H9 (cell line): ENCODE measurements around the gene RAD18. TPM values are rescaled to one million over a fixed set of nuclear protein-coding genes. Genes with fewer than 3 reads are reported as not detected.

Experiments
- DNase-seq: peaks from one replicate; pipeline ENCODE4 v3.0.0-alpha.2; 2017
- H2AFZ ChIP-seq: one replicate; pipeline ENCODE4 v1.6.1; 2013; ENCODE audit warnings: mild to moderate bottlenecking, low read length, control low read depth, moderate library complexity
- H2AK5ac ChIP-seq: 2 replicates; pipeline ENCODE4 v1.6.1; 2013; ENCODE audit warnings: low read length, control low read depth, mixed read lengths; ENCODE audit not compliant: insufficient read length
- H2BK120ac ChIP-seq: one replicate; pipeline ENCODE4 v1.6.1; 2013; ENCODE audit warnings: low read depth, mild to moderate bottlenecking, low read length, control low read depth, inconsistent platforms; ENCODE audit not compliant: poor library complexity, severe bottlenecking
- H2BK12ac ChIP-seq: 2 replicates; pipeline ENCODE4 v1.6.1; 2013; ENCODE audit warnings: low read length, control low read depth, mixed read lengths, low read depth; ENCODE audit not compliant: insufficient read length
- H2BK15ac ChIP-seq: 2 replicates; pipeline ENCODE4 v1.6.1; 2013; ENCODE audit warnings: low read depth, low read length, control low read depth
- H2BK20ac ChIP-seq: one replicate; pipeline ENCODE4 v1.6.1; 2013; ENCODE audit warnings: low read depth, mild to moderate bottlenecking, low read length, control low read depth, inconsistent platforms; ENCODE audit not compliant: poor library complexity, severe bottlenecking
- H2BK5ac ChIP-seq: 2 replicates; pipeline ENCODE4 v1.6.1; 2013; ENCODE audit warnings: low read length, control low read depth, mixed read lengths; ENCODE audit not compliant: insufficient read length
- H3K14ac ChIP-seq: 2 replicates; pipeline ENCODE4 v1.6.1; 2013; ENCODE audit warnings: low read length, control low read depth; ENCODE audit not compliant: insufficient read depth
- H3K18ac ChIP-seq: 2 replicates; pipeline ENCODE4 v1.6.1; 2013; ENCODE audit warnings: low read depth, mild to moderate bottlenecking, mixed read lengths, low read length, control low read depth; ENCODE audit not compliant: insufficient read length
- H3K23ac ChIP-seq: 2 replicates; pipeline ENCODE4 v1.6.1; 2013; ENCODE audit warnings: low read length, control low read depth, mixed read lengths, low read depth; ENCODE audit not compliant: insufficient read length
- H3K23me2 ChIP-seq: 2 replicates; pipeline ENCODE4 v1.6.1; 2013; ENCODE audit warnings: low read depth, mild to moderate bottlenecking, mixed read lengths, low read length, control low read depth; ENCODE audit not compliant: insufficient read length, poor library complexity, severe bottlenecking
- H3K27ac ChIP-seq: 2 replicates; pipeline ENCODE4 v1.5.1; 2013; ENCODE audit warnings: low read length, control low read depth, mixed read lengths, low read depth; ENCODE audit not compliant: insufficient read length
- H3K27me3 ChIP-seq: 2 replicates; pipeline ENCODE4 v1.6.1; 2013; ENCODE audit warnings: low read length, control low read depth, inconsistent platforms; ENCODE audit not compliant: insufficient read depth
- H3K4ac ChIP-seq: 2 replicates; pipeline ENCODE4 v1.6.1; 2013; ENCODE audit warnings: low read depth, mild to moderate bottlenecking, control low read depth, inconsistent platforms, low read length, moderate library complexity
- H3K4me1 ChIP-seq: 2 replicates; pipeline ENCODE4 v1.6.1; 2013; ENCODE audit warnings: low read length, control low read depth, inconsistent platforms; ENCODE audit not compliant: insufficient read depth
- H3K4me2 ChIP-seq: 2 replicates; pipeline ENCODE4 v1.6.1; 2013; ENCODE audit warnings: low read length, control low read depth, mixed read lengths; ENCODE audit not compliant: insufficient read length, insufficient read depth
- H3K56ac ChIP-seq: 2 replicates; pipeline ENCODE4 v1.6.1; 2013; ENCODE audit warnings: low read depth, mild to moderate bottlenecking, mixed read lengths, low read length, control low read depth; ENCODE audit not compliant: insufficient read length
- H3K79me1 ChIP-seq: 2 replicates; pipeline ENCODE4 v1.6.1; 2013; ENCODE audit warnings: low read depth, mild to moderate bottlenecking, moderate library complexity, low read length, control low read depth, inconsistent platforms; ENCODE audit not compliant: insufficient read depth, poor library complexity, severe bottlenecking
- H3K79me2 ChIP-seq: 2 replicates; pipeline ENCODE4 v1.6.1; 2013; ENCODE audit warnings: low read length, control low read depth, inconsistent platforms; ENCODE audit not compliant: insufficient read depth
- H3K9ac ChIP-seq: 2 replicates; pipeline ENCODE4 v1.6.1; 2013; ENCODE audit warnings: low read length, control low read depth, mixed read lengths; ENCODE audit not compliant: insufficient read length; ENCODE audit errors: extremely low read depth
- H3K9me3 ChIP-seq: one replicate; pipeline ENCODE4 v1.6.1; 2013; ENCODE audit warnings: low read depth, low read length, inconsistent platforms; ENCODE audit not compliant: control insufficient read depth
- H3T11ph ChIP-seq: one replicate; pipeline ENCODE4 v1.6.1; 2013; ENCODE audit warnings: mild to moderate bottlenecking, low read length, control low read depth, inconsistent platforms
- H4K20me1 ChIP-seq: one replicate; pipeline ENCODE4 v1.6.1; 2013; ENCODE audit not compliant: control insufficient read depth, insufficient read length, insufficient read depth
- H4K5ac ChIP-seq: 2 replicates; pipeline ENCODE4 v1.6.1; 2013; ENCODE audit warnings: low read depth, mild to moderate bottlenecking, mixed read lengths, low read length, control low read depth; ENCODE audit not compliant: insufficient read length
- H4K8ac ChIP-seq: replicated peaks from 2 replicates; pipeline ENCODE4 v1.6.1; 2013; ENCODE audit warnings: low read length, control low read depth, mixed read lengths, low read depth; ENCODE audit not compliant: insufficient read length
- H4K91ac ChIP-seq: 2 replicates; pipeline ENCODE4 v1.6.1; 2013; ENCODE audit warnings: low read depth, mild to moderate bottlenecking, moderate library complexity, mixed read lengths, low read length, control low read depth; ENCODE audit not compliant: insufficient read length
- H3K27ac Mint-ChIP-seq, 3 experiments: 2 replicates in 2 of 3; 3 replicates in 1 of 3; pipeline ENCODE4 v1.8.0; 2020 to 2021; ENCODE audit warnings: mixed read lengths in 3 of 3, mild to moderate bottlenecking in 1 of 3, moderate library complexity in 1 of 3
- H3K27me3 Mint-ChIP-seq: 2 replicates; pipeline ENCODE4 v1.8.0; 2021; ENCODE audit warnings: low read depth, mild to moderate bottlenecking, moderate library complexity, mixed read lengths
- H3K36me3 Mint-ChIP-seq, 3 experiments: 2 replicates in 2 of 3; 3 replicates in 1 of 3; pipeline ENCODE4 v1.8.0; 2020 to 2021; ENCODE audit warnings: low read depth in 3 of 3, mixed read lengths in 3 of 3; ENCODE audit not compliant: insufficient read depth in 1 of 3
- H3K4me1 Mint-ChIP-seq, 2 experiments: 2 replicates each; pipeline ENCODE4 v1.8.0; 2020; ENCODE audit warnings: mixed read lengths in 2 of 2
- H3K4me3 Mint-ChIP-seq, 2 experiments: 2 replicates in 1 of 2; 3 replicates in 1 of 2; pipeline ENCODE4 v1.8.0; 2020 to 2021; ENCODE audit warnings: mild to moderate bottlenecking in 2 of 2, mixed read lengths in 2 of 2, moderate library complexity in 1 of 2
- H3K9me3 Mint-ChIP-seq, 2 experiments: 2 replicates in 1 of 2; 3 replicates in 1 of 2; pipeline ENCODE4 v1.8.0; 2020; ENCODE audit warnings: mild to moderate bottlenecking in 2 of 2, mixed read lengths in 2 of 2, moderate library complexity in 1 of 2
- WGBS: extraction: QIAGEN DNeasy Blood & Tissue Kit; methylation state at CpG from one replicate; pipeline ENCODE4 v1.1.7; 2013; ENCODE audit warnings: missing lambda C conversion rate, low lambda C conversion rate, mixed read lengths; ENCODE audit not compliant: insufficient read length; ENCODE audit errors: extremely low coverage; 5-methylcytosine and 5-hydroxymethylcytosine counted together
- total RNA-seq: library from RNA; stranded (reverse); gene quantifications from 2 replicates; pipeline ENCODE4 v1.2.1, GENCODE V29; 2021
- TF ChIP-seq, protein P1 (sequence below): fragments of 200-600 bp; sonication (generic); conservative IDR thresholded peaks from 3 replicates; pipeline ENCODE4 v1.8.0; 2021; ENCODE audit warnings: antibody characterized with exemption, mild to moderate bottlenecking

Gene RAD18
- total RNA-seq, 1 experiment from 2014 or later, result 27.8 TPM

DNA sequence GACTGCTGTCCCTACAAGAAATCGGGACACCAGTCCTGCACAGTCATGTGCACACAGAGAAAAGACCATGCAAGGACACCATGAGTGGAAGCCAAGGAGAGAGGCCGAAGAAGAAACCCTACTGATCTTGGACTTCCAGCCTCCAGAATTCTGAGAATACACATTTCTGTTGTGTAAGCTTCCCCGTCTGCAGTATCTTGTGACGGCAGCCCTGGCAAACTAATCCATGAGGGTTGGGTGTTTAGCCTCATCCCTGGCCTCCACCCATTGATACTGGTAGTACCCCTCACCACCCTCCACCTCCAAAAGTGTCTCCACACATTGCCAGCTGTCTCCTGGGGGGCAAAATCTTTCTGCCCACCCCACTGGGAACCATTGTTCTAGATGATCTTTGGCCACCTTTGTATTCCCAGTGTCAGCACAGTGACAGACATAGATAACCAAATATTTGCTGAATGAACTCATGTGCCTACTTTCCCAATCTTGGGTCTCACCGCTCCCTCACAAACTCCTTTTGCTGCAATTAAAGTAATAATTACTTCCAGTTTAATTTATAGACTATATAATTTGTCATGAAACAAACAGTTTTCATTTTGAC is 83.8 kb downstream of the RAD18 start:
- H3K23ac ChIP-seq, result no peak overlapping the region
- H4K5ac ChIP-seq, result no peak overlapping the region
- no peak overlapping the region for H3K14ac ChIP-seq
- no peaks in the 10 kb centered on the region for H3K79me1 ChIP-seq
- H3K4me1 Mint-ChIP-seq, result peaks cover 12 to 13% of the 10 kb centered on the region in 2 experiments
- no peak overlapping the region for H2BK12ac ChIP-seq
- no peak overlapping the region for H2BK120ac ChIP-seq
- DNase-seq, result no peak
- peak overlapping the region in 1 of 3 experiments; percentile 69; a peak in 1 of 7 replicates for H3K27ac Mint-ChIP-seq
- H2AK5ac ChIP-seq, result no peak overlapping the region
- peaks cover 2 to 8% of the 10 kb centered on the region in 2 experiments; a peak in 3 of 5 replicates for H3K9me3 Mint-ChIP-seq
- H3K18ac ChIP-seq, result no peak overlapping the region
- no peak overlapping the region for H4K8ac ChIP-seq
- H3K23me2 ChIP-seq, result no peaks in the 10 kb centered on the region
- H4K91ac ChIP-seq, result no peak overlapping the region
- H2BK5ac ChIP-seq, result no peak overlapping the region
- no peak overlapping the region for H3K4me2 ChIP-seq
- H3K4ac ChIP-seq, result no peak overlapping the region
- no peaks in the 10 kb centered on the region for H3K27me3 Mint-ChIP-seq
- no peak overlapping the region for H3T11ph ChIP-seq
- no peak overlapping the region for H2AFZ ChIP-seq
- no peaks in the 10 kb centered on the region for H4K20me1 ChIP-seq
- H2BK20ac ChIP-seq, result no peak overlapping the region
- no peaks in the 10 kb centered on the region for H3K27me3 ChIP-seq
- no peaks in the 10 kb centered on the region for H3K79me2 ChIP-seq
- H2BK15ac ChIP-seq, result no peak overlapping the region; the same call in 1 of the 2 replicates
- WGBS, result no CpG with 5 or more reads among the region's 5 CpGs
- H3K4me3 Mint-ChIP-seq, result no peak overlapping the region
- H3K9me3 ChIP-seq, result no peaks in the 10 kb centered on the region
- H3K36me3 Mint-ChIP-seq, result peaks cover 22 to 52% (median 29%) of the 10 kb centered on the region in 3 experiments
- H3K9ac ChIP-seq, result no peak overlapping the region
- TF ChIP-seq, protein P1, sequence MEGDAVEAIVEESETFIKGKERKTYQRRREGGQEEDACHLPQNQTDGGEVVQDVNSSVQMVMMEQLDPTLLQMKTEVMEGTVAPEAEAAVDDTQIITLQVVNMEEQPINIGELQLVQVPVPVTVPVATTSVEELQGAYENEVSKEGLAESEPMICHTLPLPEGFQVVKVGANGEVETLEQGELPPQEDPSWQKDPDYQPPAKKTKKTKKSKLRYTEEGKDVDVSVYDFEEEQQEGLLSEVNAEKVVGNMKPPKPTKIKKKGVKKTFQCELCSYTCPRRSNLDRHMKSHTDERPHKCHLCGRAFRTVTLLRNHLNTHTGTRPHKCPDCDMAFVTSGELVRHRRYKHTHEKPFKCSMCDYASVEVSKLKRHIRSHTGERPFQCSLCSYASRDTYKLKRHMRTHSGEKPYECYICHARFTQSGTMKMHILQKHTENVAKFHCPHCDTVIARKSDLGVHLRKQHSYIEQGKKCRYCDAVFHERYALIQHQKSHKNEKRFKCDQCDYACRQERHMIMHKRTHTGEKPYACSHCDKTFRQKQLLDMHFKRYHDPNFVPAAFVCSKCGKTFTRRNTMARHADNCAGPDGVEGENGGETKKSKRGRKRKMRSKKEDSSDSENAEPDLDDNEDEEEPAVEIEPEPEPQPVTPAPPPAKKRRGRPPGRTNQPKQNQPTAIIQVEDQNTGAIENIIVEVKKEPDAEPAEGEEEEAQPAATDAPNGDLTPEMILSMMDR, result no peak
- no peak overlapping the region for H3K27ac ChIP-seq
- peaks cover 6% of the 10 kb centered on the region; the same call in 1 of the 2 replicates for H3K4me1 ChIP-seq
- H3K56ac ChIP-seq, result no peak overlapping the region
